Measurements from ENCODE around the gene ZNF829.

The ZNF829 gene

DNA sequence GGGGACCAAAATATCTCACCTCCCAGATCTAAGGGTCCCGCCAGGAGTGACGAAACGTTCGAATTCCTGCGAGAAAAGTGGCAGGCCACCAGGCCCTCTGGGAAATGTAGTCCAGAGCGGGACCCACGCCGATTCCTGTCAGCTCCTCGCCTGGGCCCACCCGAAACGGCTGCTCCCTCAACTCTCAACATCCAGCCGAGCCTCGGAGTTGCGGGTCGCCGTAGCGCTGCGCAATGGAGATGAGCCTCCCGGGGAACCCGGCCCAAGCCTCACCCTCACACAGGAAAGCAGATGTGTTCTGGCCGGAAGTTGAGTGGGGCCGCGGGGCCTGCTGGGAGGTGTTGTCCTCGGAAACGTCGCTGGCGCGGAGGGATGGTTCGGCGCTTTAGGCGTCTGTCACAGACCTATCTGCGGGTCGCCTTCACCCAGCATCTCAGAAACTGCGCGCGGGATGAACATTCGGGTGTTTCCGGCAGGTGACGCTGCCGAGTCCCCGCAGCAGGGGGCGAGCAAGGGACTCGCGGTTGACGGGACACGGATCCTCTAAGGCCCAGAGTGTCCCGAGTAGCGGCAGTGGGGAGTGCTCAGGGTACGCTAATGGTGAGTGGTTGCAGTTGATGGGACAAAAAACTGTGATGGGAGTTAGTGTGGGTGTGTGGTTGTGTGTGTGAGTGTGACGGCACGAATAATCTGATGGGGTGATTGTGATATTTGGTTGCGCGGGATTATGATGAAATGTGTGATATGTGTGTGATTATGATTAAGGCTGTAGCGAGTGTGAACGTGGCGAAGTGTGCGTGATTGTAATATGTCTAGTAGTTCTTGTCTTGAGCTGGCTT is at the start of gene ZNF829, which contains the start of gene ZNF568:
Gene ZNF829, minus strand, starts transcription at position 300 of the 839 bp plus-strand sequence. CDS start 1,124 bp downstream, outside the sequence.
Gene ZNF568, plus strand, starts transcription at position 341 of the 839 bp plus-strand sequence. CDS start 6,439 bp downstream, outside the sequence.
- DNase-seq = no peak

- no peak for DNase-seq
These were observed 47.2 kb upstream of the ZNF829 start for GRCh38 chr19:36963280-36963679.

DNA sequence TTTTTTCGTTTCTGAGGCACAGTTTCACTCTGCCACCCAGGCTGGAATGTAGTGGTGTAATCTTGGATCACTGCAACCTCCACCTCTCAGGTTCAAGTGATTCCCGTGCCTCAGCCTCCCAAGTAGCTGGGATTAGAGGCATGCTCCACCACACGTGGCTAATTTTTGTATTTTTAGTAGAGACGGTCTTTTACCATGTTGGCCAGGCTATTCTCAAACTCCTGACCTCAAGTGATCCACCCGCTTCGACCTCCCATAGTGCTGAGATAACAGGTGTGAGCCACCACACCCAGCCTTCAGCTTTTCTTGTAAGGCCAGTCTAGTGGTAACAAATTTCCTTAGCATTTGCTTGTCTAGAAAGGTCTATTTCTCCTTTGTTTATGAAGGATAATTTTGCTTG is 46.3 kb upstream of the ZNF829 start:
- DNase-seq = no peak

GRCh38 chr19:36950335-36951119 is 34.4 kb upstream of the ZNF829 start:
- no peak for DNase-seq

DNA sequence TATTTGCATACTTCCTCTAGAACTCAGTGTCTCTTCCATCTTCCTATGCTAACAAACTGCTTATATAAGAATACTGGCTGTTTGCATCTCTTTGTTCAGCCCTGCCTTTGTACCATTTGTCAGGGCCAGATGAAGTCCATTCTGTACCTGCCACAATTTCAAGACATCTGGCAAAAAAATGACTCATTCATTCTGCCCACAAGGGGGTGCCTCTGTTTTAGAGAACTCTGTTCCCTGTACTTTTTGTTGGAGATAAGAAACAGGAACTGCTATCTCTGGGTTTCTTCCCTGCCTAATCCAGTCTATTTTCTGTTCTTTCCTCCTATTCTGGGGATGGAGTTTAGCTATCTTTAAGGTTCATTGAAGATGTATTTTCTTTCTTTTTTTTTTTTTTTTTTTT is 23.1 kb upstream of the ZNF829 start:
- DNase-seq = no peak

GRCh38 chr19:36931684-36932083 is 15.6 kb upstream of the ZNF829 start:
- no peak for DNase-seq

DNA sequence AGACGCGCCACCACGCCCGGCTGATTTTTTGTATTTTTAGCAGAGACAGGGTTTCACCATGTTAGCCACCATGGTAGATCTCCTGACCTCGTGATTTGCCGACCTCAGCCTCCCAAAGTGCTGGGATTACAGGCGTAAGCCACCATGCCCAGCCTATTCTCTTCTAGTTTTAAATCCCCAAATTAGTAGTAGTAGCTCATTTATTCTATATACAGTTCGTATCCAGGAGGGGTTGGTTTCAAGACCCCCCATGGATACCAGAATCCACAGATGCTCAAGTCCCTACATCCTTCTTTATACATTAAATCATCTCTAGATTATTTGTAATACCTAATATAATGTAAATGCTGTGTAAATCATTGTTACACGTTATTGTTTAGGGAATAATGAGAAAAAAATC is 2.0 kb upstream of the ZNF829 start:
- DNase-seq = no peak

GRCh38 chr19:36916991-36917390 is 900 bp upstream of the ZNF829 start:
- no peak for DNase-seq

DNA sequence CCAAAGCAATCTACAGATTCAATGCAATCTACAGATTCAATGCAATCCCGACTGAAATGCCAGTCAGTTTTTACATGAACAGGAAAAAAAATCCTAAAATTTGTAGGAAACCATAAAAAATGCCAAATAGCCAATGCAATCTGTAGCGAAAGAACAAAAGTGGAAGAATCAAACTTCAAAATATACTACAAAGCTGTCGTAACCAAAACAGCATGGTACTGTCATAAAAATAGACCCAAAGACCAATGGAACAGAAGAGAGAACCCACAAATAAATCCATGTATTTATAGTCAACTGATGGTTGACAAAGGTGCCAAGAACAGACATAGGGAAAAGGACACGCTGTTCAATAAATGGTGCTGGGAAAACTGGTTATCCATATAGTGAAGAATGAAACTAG is 17.7 kb downstream of the ZNF829 start:
- no peak for DNase-seq

DNA sequence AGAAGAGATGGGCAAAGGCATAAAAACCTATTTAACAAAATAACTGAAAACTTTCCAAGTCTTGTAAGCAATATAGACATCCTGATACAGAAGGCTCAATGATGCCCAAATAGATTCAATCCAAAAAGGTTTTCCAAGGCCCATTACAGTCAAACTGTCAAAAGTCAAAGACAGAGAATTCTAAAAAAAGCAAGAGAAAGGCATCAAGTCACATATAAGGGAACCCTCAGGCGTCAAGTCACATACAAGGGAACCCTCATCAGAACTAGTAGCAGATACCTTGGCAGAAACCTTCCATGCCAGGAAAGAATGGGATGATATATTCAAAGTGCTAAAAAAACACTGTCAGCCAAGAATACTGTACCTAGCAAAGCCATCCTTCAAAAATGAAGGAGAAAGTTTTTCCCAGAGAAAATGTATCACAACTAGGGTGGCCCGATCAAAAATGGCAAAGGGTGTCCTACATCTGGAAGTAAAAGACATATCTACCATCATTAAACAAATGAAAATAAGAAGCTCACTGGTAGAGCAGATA is 21.2 kb downstream of the ZNF829 start:
- DNase-seq = no peak

GRCh38 chr19:36891768-36892357 is 24.2 kb downstream of the ZNF829 start:
- DNase-seq = no peak

DNA sequence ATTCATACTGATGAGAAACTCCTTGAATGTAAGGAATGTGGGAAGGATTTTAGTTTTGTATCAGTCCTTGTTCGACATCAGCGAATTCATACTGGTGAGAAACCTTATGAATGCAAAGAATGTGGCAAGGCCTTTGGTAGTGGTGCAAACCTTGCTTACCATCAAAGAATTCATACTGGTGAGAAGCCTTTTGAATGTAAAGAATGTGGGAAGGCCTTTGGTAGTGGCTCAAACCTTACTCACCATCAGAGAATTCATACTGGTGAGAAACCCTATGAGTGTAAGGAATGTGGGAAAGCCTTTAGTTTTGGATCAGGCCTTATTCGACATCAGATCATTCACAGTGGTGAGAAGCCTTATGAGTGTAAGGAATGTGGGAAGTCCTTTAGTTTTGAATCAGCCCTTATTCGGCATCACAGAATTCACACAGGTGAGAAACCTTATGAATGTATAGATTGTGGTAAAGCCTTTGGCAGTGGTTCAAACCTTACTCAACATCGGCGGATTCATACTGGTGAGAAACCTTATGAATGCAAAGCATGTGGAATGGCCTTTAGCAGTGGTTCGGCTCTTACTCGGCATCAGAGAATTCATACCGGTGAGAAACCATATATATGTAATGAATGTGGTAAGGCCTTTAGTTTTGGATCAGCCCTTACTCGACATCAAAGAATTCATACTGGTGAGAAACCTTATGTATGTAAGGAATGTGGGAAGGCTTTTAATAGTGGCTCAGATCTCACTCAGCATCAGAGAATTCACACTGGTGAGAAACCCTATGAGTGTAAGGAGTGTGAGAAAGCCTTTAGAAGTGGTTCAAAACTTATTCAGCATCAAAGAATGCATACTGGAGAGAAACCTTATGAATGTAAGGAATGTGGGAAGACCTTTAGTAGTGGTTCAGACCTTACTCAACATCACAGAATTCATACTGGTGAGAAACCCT is 38.8 kb downstream of the ZNF829 start:
- DNase-seq = no peak

GRCh38 chr19:36851898-36852297 is 64.2 kb downstream of the ZNF829 start:
- no peak for DNase-seq

- DNase-seq = peak; percentile 63 to 69
These were observed 65.3 kb downstream of the ZNF829 start, which contains the start of gene ZNF345 for GRCh38 chr19:36850559-36851442. ZNF345 (plus strand) TSS chr19:36850876; CDS start chr19:36876831, 25,955 bp downstream.

- DNase-seq = peak; percentile 27 to 59
These were observed 66.2 kb downstream of the ZNF829 start for GRCh38 chr19:36849701-36850558.

DNA sequence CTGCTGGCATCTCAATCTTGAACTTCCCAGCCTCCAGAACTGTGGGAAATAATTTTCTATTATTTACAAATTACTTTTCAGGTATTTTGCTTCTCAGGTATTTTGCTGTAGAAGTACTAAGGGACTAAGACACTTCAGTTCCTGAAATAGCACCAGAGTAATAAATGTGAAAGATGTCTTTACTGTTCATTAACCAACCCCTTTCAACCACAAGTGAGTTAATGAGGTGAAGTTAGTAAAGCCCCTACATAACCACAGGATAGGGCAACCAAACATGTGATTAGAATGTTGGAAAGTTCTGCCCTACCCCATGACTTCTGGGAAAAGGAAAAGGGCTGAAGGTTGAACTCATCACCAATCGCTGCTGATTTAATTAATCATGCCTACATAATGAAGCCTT is 68.1 kb downstream of the ZNF829 start:
- no peak for DNase-seq

DNA sequence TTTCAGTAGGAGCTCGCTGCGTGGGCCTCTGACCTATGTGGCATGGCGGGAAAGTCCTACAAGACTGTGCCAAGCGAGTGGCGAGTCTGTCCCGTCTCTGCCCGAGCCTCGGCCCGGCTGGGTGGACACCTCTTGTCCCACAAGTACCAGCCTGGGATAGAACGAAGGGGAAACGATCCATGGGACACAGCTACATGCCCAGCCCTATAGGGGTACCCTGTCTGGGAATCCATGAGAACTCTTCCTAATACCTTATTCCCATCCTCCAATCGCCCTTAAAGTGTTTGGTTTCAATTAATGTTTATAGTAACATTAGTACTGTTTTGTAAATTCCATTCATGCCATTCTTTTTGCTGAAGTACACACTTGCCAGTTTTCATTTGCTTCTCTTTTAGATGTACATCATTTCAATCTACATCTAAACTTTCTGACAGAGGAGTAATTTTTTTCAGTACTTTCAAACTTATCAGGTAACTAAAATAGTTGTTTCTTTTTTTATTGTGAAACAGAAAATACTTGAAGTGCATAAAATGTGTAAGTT is 77.2 kb downstream of the ZNF829 start:
- DNase-seq = no peak

All from SW 1271 (cell line).